ENCODE results near the gene RAB3IL1. TPM values are rescaled to one million over a fixed set of nuclear protein-coding genes. Genes with fewer than 3 reads are reported as not detected.
"Not testable (repeated sequence)": the region's sequence is repeated elsewhere in the genome, so short reads cannot be mapped to it uniquely, and the experiment has no call there.

Gene RAB3IL1
- total RNA-seq, 4 donors from 2014 or later, result 2.6 to 8.9 (median 5.4) TPM

GRCh38 chr11:61957021-61957770, 39.8 kb upstream of the RAB3IL1 start:
- Histone ChIP-seq H3K4me1 (peaks cover 32% of the 10 kb centered on the region), H3K36me3 (peaks cover 8% of the 10 kb centered on the region), H3K4me3 (no peak overlapping the region), H3K27ac (no peak overlapping the region), H3K27me3 (peaks cover 14% of the 10 kb centered on the region), H3K9me3 (no peaks in the 10 kb centered on the region)
- 100% methylated on average over 4 of the region's 7 CpGs for WGBS
- no peak for TF ChIP-seq EP300 (IDR thresholded peaks at IDR 0.05)
- no peak for TF ChIP-seq POLR2A (IDR thresholded peaks at IDR 0.05)
- DNase-seq (ENCODE audit: low spot score in 2 of 2), result peak in 1 of 2 donors; percentile 58

GRCh38 chr11:61956191-61957020, 39.0 kb upstream of the RAB3IL1 start:
- H3K27ac ChIP-seq, result no peak overlapping the region
- TF ChIP-seq POLR2A (IDR thresholded peaks at IDR 0.05), result no peak
- TF ChIP-seq POLR2AphosphoS5 (IDR thresholded peaks at IDR 0.05), result no peak
- H3K4me3 ChIP-seq, result peak overlapping the region; percentile 30
- no peaks in the 10 kb centered on the region for H3K9me3 ChIP-seq
- 90% methylated on average over 20 of the region's 20 CpGs for WGBS
- no peak for DNase-seq (ENCODE audit: low spot score in 2 of 2)
- H3K27me3 ChIP-seq, result peaks cover 14% of the 10 kb centered on the region
- H3K36me3 ChIP-seq, result peaks cover 8% of the 10 kb centered on the region
- H3K4me1 ChIP-seq, result peaks cover 24% of the 10 kb centered on the region

DNA sequence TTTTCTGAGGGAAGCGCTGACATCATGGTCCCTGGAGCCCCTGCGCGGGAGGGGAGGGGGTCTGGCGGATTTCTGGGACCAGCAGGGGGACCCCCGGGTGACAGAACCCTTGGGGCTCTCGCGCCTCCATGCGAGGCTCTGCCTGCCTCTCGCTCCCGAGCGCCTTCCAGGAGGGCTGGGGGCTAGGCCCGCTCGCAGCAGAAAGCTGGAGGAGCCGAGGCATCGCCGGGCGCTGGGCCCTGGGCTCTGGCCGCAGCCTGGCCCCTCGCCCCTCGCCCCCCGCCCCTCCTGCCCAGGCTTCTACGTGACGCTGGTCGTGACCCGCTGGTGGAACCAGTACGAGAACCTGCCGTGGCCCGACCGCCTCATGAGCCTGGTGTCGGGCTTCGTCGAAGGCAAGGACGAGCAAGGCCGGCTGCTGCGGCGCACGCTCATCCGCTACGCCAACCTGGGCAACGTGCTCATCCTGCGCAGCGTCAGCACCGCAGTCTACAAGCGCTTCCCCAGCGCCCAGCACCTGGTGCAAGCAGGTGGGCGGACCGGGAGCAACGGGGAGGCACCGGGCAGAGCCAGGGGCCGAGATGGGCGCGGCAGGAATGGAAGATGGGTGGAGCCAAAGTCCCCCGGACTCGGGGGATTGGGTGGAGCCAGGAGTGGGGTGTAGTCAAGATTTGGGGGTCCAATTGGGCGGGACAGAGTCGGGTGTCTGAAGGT, 38.2 kb upstream of the RAB3IL1 start:
- Histone ChIP-seq H3K9me3 (no peaks in the 10 kb centered on the region), H3K27me3 (peaks cover 14% of the 10 kb centered on the region), H3K27ac (peak overlapping the region; percentile 16), H3K4me3 (peak overlapping the region; percentile 30), H3K36me3 (peaks cover 8% of the 10 kb centered on the region), H3K4me1 (peaks cover 22% of the 10 kb centered on the region)
- DNase-seq (ENCODE audit: low spot score in 2 of 2), result peak; percentile 77 to 80
- TF ChIP-seq POLR2AphosphoS5 (IDR thresholded peaks at IDR 0.05), result no peak
- no peak for TF ChIP-seq EP300 (IDR thresholded peaks at IDR 0.05)
- TF ChIP-seq CTCF (IDR thresholded peaks at IDR 0.05), result no peak
- TF ChIP-seq POLR2A (IDR thresholded peaks at IDR 0.05), result no peak
- 13% methylated on average over 15 of the region's 56 CpGs for WGBS

DNA sequence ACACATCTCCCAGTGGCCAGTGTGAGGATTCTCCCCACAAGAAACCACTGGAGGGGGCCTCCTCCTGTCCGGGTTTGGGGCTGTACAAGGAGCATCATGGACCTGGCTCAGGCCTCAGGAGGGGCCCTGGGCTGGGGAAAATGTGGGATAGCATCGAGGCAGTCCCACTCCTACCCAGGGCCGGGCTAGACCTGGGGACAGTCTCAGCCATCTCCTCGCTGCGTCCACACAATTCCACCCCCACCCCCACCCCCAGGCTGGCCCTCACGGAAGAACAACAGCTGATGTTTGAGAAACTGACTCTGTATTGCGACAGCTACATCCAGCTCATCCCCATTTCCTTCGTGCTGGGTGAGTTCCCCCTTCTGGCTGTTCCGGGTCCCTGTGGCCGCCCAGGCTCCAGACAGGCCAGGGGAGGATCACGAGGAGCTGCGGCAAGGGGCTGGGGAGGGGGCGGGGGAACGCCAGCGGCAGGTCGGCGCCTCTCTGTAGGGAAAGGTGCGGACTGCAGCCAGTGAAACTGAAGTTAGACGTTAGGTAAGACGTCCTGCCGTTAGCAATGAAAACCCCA, 37.6 kb upstream of the RAB3IL1 start:
- Histone ChIP-seq H3K9me3 (no peaks in the 10 kb centered on the region), H3K4me3 (peak overlapping the region; percentile 30), H3K36me3 (peaks cover 8% of the 10 kb centered on the region), H3K27me3 (peaks cover 14% of the 10 kb centered on the region), H3K27ac (peak overlapping the region; percentile 16), H3K4me1 (peaks cover 24% of the 10 kb centered on the region)
- no peak for TF ChIP-seq EP300 (IDR thresholded peaks at IDR 0.05)
- peak in 1 of 2 donors; percentile 33 for TF ChIP-seq POLR2A (IDR thresholded peaks at IDR 0.05)
- TF ChIP-seq POLR2AphosphoS5 (IDR thresholded peaks at IDR 0.05), result peak in 1 of 3 donors; percentile 19
- peak in 1 of 2 donors; percentile 19 for TF ChIP-seq CTCF (IDR thresholded peaks at IDR 0.05)
- WGBS, result 27% methylated on average over 8 of the region's 21 CpGs
- peak in 1 of 2 donors; percentile 83 for DNase-seq (ENCODE audit: low spot score in 2 of 2)

GRCh38 chr11:61954106-61954850, 36.9 kb upstream of the RAB3IL1 start:
- peaks cover 30% of the 10 kb centered on the region for H3K4me1 ChIP-seq
- TF ChIP-seq CTCF (IDR thresholded peaks at IDR 0.05) (no peak), POLR2A (IDR thresholded peaks at IDR 0.05) (no peak), EP300 (IDR thresholded peaks at IDR 0.05) (no peak), POLR2AphosphoS5 (IDR thresholded peaks at IDR 0.05) (no peak)
- H3K36me3 ChIP-seq, result peaks cover 8% of the 10 kb centered on the region
- peaks cover 14% of the 10 kb centered on the region for H3K27me3 ChIP-seq
- 91% methylated on average over 9 of the region's 9 CpGs for WGBS
- no peaks in the 10 kb centered on the region for H3K9me3 ChIP-seq
- DNase-seq (ENCODE audit: low spot score in 2 of 2), result no peak
- no peak overlapping the region for H3K4me3 ChIP-seq
- peak overlapping the region; percentile 16 for H3K27ac ChIP-seq

DNA sequence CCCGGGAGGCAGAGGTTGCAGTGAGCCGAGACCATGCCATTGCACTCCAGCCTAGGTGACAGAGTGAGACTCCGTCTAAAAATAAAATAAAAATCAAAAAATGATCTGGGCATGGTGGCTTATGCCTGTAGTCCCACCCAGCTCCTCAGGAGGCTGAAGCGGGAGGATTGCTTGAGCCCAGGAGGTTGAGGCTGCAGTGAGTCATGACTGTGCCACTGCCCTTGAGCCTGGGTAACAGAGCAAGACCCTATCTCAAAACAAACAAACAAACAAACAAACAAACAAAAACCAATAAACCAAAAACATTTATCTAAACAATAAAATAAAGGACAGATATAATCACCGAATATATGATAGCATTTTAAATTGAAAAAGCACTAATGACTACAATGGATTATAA, 36.3 kb upstream of the RAB3IL1 start:
- not testable (repeated sequence) for DNase-seq (ENCODE audit: low spot score in 2 of 2)

More for the DNA sequence above, 36.3 kb upstream of the RAB3IL1 start:
- 98% methylated on average over 5 of the region's 5 CpGs for WGBS
- H3K27me3 ChIP-seq, result peaks cover 14% of the 10 kb centered on the region
- not testable (repeated sequence) for H3K4me3 ChIP-seq, H3K9me3 ChIP-seq, H3K27ac ChIP-seq, H3K36me3 ChIP-seq
- H3K4me1 ChIP-seq, result peaks cover 34% of the 10 kb centered on the region
